ENCODE results near the gene TM4SF1.

- TF ChIP-seq POLR2A (IDR thresholded peaks at IDR 0.05) (no peak), CTCF (IDR thresholded peaks at IDR 0.05) (no peak), POLR2AphosphoS5 (IDR thresholded peaks at IDR 0.05) (no peak)
These were observed 25.0 kb upstream of the TM4SF1 start for GRCh38 chr3:149402481-149402880.

Measured in prostate gland (tissue), 2 donors.